MM.1S (cell line): ENCODE measurements around the gene HSPA12B.

Experiments used
- CTCF ChIP-seq: fragments of 300-600 bp; sonication (generic); IDR thresholded peaks from 2 replicates; pipeline ENCODE4 v1.5.1; 2016; ENCODE audit warnings: antibody characterized with exemption, low read length, mixed read lengths
- EZH2 ChIP-seq: fragments of 300-600 bp; sonication (generic); optimal IDR thresholded peaks from 2 replicates; pipeline ENCODE3; 2017; ENCODE audit warnings: low read depth, mild to moderate bottlenecking, antibody characterized with exemption, low read length, mixed read lengths

- no peak for TF ChIP-seq CTCF
- no peak for TF ChIP-seq EZH2
Observed at GRCh38 chr20:3733119-3733995, 872 bp downstream of the HSPA12B start.
